HG03558 (cell line): ENCODE results near the gene KRT9.
"Not testable (repeated sequence)": the region's sequence is repeated elsewhere in the genome, so short reads cannot be mapped to it uniquely, and the experiment has no call there.

ENCODE experiments used
- ATAC-seq: cut with Tn5 transposase; IDR thresholded peaks from one replicate; pipeline ENCODE4 v1.9.1; 2021; ENCODE audit warnings: moderate number of reproducible peaks; ENCODE audit not compliant: unreplicated experiment; ENCODE audit errors: extremely low read depth

KRT9 gene

GRCh38 chr17:41606930-41607329 is 35.1 kb upstream of the KRT9 start:
- not testable (repeated sequence) for ATAC-seq

- ATAC-seq: no peak
Observed at GRCh38 chr17:41602524-41602923, 30.7 kb upstream of the KRT9 start.

- ATAC-seq: no peak
Observed at GRCh38 chr17:41600318-41600717, 28.5 kb upstream of the KRT9 start.

- no peak for ATAC-seq
Observed at GRCh38 chr17:41599680-41600079, 27.8 kb upstream of the KRT9 start.

GRCh38 chr17:41595585-41595984 is 23.7 kb upstream of the KRT9 start:
- no peak for ATAC-seq

- no peak for ATAC-seq
Observed at GRCh38 chr17:41594363-41594915, 22.6 kb upstream of the KRT9 start.

GRCh38 chr17:41593306-41593981 is 21.6 kb upstream of the KRT9 start:
- no peak for ATAC-seq

- ATAC-seq: no peak
Observed at GRCh38 chr17:41592601-41593305, 20.9 kb upstream of the KRT9 start.

- no peak for ATAC-seq
Observed at GRCh38 chr17:41589301-41589700, 17.4 kb upstream of the KRT9 start.

GRCh38 chr17:41588126-41588810 is 16.4 kb upstream of the KRT9 start:
- no peak for ATAC-seq

- no peak for ATAC-seq
Observed at GRCh38 chr17:41586863-41587495, 15.1 kb upstream of the KRT9 start, which contains the start of gene KRT14. Gene KRT14 (minus strand): TSS chr17:41586895. CDS start chr17:41586834, 61 bp downstream.

- no peak for ATAC-seq
Observed at GRCh38 chr17:41585301-41586056, 13.6 kb upstream of the KRT9 start.

GRCh38 chr17:41584331-41584927 is 12.6 kb upstream of the KRT9 start:
- ATAC-seq: not testable (repeated sequence)

- no peak for ATAC-seq
Observed at GRCh38 chr17:41583137-41584127, 11.6 kb upstream of the KRT9 start.

- ATAC-seq: not testable (repeated sequence)
Observed at GRCh38 chr17:41582061-41582968, 10.5 kb upstream of the KRT9 start.

GRCh38 chr17:41581366-41582060 is 9.7 kb upstream of the KRT9 start:
- ATAC-seq: no peak
